Right renal pelvis (tissue), 4 donors: Measurements from ENCODE around the gene CEACAM16. TPM values are rescaled to one million over a fixed set of nuclear protein-coding genes. Genes with fewer than 3 reads are reported as not detected.
"Not testable (repeated sequence)": the region's sequence is repeated elsewhere in the genome, so short reads cannot be mapped to it uniquely, and the experiment has no call there.

Experiments
- DNase-seq, 4 donors: peaks; one replicate each; pipeline ENCODE4 v3.0.0-alpha.2; 2013; ENCODE audit warnings: low read depth in 4 of 4, low spot score in 3 of 4, missing footprints in 1 of 4
- polyA plus RNA-seq, 4 donors: library from polyadenylated mRNA; unstranded; fragments of 120-200 nt; gene quantifications; one replicate each; pipeline ENCODE4 v1.2.1, GENCODE V29; 2013; ENCODE audit not compliant: insufficient read length in 4 of 4

The CEACAM16 gene, protein sequence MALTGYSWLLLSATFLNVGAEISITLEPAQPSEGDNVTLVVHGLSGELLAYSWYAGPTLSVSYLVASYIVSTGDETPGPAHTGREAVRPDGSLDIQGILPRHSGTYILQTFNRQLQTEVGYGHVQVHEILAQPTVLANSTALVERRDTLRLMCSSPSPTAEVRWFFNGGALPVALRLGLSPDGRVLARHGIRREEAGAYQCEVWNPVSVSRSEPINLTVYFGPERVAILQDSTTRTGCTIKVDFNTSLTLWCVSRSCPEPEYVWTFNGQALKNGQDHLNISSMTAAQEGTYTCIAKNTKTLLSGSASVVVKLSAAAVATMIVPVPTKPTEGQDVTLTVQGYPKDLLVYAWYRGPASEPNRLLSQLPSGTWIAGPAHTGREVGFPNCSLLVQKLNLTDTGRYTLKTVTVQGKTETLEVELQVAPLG
- not detected for polyA plus RNA-seq

DNA sequence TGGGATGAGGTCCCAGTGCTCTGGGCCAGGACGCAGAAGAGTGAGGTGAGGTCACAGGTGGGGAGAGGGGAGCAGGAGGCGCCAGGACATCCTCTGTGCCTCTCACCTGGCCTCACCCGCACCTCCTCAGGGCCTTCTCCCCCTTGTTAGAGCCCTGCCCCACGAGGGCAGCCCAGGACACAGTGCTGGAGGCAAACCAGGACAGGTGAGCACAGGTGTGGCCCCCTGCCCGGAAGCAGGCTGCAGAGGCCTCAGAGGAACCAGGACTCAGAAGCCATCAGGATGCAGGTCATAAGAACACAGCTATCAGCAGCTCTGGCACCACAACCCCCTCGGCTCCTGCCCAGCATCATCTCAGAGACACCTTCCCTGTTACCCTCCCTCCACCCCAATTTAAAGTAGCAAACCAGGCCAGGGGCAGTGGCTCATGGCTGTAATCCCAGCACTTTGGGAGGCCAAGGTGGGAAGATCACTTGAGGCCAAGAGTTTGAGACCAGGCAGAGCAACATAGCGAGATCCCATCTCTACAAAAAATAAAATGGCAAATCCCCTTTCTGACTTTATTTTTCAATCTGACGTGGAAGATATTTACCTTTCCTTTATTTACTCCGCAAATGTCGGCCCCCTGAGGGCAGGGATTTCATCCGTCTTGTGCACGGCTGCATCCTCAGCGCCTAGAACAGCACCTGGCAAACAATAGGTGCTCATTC, at the start of gene CEACAM16:
TSS of gene CEACAM16 (plus strand) at position 660 of the 710 bp plus-strand sequence. CDS start 2,306 bp downstream, outside the sequence.
- no peak for DNase-seq

DNA sequence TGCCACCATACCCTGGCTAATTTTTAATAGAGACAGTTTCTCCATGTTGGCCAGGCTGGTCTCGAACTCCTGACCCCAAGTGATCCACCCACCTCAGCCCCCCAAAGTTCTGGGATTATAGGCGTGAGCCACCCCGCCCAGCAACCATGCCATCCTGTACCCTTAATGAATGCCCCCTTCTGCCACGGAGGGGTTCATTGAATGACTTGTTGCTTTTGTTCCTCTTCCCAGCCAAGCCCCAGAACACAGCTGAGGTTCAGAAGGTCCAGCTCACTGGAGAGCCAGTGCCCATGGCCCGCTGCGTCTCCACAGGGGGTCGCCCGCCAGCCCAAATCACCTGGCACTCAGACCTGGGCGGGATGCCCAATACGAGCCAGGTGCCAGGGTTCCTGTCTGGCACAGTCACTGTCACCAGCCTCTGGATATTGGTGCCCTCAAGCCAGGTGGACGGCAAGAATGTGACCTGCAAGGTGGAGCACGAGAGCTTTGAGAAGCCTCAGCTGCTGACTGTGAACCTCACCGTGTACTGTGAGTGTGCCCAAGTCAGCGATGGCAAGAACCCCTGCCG, 49.3 kb upstream of the CEACAM16 start:
- DNase-seq: no peak

DNA sequence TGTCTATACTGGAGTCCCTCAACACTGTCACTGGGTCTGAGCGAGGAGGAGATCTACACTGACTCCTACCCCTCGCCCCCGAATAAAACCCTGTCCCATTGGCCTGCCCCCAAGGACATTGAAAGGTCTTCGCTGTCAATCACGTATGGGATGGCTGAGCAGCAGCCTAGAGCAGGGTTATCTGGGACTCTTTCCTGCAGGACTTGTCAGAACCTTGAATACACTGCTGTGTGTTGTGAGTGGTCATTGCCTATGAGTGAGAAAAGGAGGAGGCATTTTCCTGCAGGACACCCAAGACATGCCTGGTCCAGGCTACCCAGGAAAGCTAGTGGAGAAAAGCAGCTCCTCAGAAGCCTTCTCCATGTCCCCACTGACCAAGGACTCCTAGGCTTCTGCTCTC, 45.6 kb upstream of the CEACAM16 start:
- no peak for DNase-seq

DNA sequence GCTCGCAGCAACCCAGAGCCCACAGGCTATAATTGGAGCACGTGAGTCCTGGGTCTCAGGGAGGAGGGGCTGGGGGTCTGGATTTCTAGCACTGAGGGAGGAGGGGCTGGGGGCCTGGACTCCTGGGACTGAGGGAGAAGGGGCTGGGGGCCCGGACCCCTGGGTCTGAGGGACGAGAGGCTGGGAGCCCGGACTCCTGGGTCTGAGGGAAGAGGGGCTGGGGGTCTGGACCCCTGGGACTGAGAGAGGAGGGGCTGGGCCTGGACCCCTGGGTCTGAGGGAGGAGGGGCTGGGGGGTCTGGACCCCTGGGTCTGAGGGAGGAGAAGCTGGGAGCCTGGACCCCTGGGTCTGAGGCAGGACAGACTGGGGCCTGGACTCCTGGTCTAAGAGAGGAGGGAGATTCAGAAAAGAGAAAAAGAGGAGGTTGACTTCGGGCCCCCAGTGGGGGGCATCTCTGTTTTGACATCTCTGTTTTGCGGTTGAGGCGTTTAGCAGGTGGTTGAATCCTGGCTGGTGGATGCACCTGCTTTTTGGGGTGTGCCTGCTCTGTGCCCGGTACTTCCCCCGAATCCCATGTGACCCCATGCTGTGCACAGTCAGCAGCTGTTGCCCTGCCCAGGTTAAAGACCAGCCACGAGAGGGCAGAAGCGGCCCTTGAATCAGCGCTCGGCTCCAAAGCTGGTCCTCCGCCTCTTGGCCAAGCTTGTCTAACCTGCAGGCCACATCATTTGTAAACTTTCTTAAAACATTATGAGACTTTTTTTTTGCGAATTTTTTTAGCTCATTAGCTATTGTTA, 44.8 kb upstream of the CEACAM16 start:
- DNase-seq: no peak

DNA sequence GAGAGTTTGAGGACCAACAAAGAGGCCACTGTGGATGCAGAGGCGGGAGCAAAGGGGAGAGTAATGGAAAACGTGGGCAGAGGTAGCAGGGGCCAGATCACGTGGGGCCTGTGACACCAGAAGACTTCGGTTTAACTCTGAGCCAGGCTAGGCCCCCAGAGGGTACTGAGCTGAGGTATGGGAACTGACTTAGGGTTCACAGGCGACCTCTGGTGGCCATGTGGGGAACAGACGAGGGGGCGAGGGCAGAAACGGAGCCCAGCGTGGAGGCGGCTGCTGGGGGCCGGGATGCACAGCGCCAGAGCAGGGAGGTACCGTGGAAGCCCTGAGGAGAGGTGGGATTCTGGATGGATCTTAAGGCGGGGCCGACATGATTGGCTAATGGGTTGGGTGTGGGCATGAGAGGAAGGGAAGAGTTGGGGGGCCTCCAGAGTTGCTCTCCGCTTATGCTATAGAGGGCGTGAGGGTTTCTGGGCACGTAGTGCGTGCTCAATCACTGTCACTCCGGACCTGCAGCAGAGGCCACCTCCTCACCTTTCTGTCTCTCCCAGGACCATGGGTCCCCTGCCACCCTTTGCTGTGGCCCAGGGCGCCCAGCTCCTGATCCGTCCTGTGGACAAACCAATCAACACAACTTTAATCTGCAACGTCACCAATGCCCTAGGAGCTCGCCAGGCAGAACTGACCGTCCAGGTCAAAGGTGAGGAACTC, 41.6 kb upstream of the CEACAM16 start:
- DNase-seq: peak in 1 of 4 donors; percentile 59

DNA sequence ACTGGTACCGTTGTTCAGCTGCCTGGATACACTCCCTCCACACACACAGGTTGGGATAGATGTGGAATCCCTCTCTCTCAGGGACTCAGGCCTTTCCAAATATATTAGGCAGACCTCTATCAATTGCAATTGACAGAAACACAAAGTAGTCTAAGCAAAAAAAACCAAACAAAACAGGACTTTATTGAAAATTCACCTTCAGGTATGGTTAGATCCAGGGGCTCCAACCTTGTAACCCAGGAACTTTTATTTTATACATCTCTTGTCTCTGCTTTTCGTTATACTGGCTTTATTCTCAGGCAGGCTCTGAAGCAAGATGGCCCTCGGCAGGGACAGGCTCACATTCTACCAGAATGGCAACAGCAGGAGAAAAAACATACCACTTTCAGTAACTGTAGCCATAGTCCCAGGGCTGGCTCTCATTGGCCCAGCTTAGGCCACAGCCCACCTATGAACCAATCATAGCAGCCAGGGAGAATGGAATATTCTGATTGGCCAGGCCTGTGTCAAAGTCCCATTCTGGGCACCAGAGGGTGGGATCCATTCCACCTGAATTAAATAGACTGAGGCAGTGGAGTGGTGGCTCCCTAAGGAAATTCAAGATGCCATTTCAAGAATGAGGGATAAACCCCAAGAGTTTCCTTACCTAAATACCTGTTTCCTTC, 40.8 kb upstream of the CEACAM16 start:
- DNase-seq: no peak

DNA sequence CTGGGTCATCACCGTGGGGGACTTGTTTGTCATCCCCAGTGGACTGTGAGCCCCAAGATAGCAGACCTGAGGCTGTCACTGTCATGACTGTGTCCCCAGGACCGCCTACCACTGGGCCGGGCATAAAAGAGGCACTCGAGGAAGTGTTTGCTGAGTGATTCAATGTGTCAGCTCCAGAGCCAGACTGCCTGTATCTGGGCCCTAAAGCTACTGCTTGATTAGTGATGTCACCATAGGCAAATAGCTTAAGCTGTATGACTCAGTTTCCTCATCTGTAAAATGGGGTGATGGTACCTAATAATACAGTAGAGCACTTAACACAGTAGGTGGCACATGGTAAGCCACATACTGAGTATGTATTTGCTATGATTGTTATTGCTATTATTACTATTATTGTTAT, 38.9 kb upstream of the CEACAM16 start:
- DNase-seq: no peak

DNA sequence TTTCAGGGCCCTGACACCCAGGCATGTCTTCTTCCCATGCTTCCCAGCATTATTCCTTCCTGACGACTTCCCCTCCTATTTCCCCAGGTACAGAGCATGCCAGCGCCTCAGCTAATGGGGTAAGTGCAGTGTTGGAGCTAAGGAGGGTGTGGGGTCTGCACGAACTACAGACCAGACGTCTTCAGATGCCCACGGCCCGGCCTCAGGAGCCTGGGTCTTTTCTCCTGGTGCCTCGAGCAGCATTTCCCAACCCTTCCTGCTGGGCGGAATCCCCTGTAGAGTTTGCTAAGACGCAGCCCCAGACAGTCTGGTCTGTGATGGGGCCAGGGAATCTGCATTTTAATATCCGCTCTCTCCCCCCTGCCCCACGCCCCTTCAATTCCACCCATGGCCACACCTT, 37.7 kb upstream of the CEACAM16 start:
- no peak for DNase-seq

DNA sequence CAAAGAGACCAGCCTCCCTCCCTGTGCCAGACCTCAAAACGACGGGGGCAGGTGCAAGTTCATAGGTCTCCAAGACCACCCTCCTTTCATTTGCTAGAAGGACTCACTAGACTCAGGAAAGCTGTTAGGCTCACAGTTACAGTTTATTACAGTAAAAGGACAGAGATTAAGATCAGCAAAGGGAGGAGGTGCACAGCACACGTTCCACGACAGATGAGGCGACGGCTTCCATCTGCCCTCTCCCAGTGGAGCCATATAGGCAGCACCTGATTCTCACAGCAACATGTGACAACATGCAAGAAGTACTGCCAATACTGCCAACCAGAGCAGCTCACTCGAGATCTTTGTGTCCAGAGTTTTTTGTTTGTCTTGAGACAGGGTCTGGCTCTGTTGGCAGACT, 37.0 kb upstream of the CEACAM16 start:
- no peak for DNase-seq

DNA sequence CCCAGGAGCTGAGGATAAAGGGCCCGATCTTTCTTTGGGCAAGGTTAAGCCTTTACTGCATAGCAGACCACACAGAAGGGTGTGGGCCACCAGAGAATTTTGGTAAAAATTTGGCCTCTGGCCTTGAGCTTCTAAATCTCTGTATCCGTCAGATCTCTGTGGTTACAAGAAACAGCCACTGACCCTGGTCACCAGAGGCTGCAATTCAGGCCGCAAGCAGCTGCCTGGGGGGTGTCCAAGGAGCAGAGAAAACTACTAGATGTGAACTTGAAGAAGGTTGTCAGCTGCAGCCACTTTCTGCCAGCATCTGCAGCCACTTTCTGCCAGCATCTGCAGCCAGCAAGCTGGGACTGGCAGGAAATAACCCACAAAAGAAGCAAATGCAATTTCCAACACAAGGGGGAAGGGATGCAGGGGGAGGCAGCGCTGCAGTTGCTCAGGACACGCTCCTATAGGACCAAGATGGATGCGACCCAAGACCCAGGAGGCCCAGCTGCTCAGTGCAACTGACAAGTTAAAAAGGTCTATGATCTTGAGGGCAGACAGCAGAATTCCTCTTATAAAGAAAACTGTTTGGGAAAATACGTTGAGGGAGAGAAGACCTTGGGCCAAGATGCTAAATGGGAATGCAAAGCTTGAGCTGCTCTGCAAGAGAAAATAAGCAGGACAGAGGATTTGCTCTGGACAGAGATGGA, 36.1 kb upstream of the CEACAM16 start:
- no peak for DNase-seq

DNA sequence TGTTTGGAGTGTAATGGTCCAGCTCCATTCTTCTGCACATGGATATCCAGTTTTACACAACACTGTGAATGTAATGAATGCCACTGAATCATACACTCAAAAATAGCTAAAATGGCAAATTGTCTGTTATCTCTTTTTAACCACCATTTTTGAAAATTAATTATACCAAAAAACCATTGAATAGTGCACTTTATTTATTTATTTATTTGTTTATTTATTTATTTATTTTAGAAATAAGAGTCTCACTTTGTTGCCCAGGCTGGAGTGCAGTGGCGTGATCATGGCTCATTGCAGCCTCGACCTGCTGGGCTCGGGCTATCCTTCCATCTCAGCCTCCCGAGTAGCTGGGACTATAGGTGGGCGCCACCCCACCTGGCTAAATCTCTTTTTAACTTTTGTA, 35.0 kb upstream of the CEACAM16 start:
- DNase-seq: no peak

DNA sequence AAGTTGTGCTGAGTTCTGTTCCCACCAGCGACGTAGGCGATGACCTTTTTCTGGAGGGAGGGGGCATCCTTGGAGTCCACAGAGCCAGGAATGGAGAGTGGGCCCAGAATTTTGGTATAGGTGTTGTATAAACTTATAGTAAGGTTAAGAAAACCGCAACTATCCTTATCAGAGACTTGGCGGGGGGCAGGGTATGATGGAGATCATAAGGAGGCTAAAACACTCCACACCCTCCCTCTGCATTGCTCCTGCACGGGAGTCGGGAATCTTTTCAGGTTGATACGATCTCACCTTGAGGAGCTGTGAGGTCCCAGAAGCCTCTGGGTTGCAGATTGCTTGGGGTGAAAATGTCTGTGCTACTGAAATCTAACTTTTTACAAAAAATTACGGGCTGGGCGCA, 34.0 kb upstream of the CEACAM16 start:
- no peak for DNase-seq

DNA sequence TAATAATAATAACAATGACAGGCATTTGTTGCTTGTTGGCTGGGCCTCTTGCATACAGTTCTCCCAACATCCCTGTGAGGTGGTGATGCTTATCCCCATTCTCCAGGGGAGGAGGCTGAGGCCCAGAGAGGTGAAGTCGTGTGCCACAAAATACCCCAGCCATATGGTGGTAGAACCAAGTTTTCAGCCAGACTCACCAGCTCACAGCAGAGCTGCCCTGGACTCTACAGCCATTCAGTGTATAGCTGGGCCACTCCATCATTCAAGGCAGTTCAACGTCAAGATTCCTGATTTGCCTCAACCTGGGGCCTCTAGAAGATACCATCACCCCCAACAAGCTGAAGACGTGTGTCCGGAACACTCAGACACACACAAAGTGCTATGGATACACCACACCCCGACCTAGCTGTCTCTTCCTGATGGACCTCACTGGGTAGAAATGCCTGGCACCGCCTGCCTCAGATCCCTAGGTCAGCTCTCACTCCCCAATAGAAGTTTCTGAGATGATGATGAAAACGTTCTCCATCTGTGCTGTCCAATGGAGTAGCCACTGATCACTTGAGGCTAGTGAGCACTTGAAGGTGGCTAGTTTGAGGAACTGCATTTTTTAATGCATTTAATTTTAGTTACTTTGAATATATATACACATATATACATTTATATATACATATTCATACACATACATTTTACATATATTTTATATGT, 31.9 kb upstream of the CEACAM16 start:
- no peak for DNase-seq

DNA sequence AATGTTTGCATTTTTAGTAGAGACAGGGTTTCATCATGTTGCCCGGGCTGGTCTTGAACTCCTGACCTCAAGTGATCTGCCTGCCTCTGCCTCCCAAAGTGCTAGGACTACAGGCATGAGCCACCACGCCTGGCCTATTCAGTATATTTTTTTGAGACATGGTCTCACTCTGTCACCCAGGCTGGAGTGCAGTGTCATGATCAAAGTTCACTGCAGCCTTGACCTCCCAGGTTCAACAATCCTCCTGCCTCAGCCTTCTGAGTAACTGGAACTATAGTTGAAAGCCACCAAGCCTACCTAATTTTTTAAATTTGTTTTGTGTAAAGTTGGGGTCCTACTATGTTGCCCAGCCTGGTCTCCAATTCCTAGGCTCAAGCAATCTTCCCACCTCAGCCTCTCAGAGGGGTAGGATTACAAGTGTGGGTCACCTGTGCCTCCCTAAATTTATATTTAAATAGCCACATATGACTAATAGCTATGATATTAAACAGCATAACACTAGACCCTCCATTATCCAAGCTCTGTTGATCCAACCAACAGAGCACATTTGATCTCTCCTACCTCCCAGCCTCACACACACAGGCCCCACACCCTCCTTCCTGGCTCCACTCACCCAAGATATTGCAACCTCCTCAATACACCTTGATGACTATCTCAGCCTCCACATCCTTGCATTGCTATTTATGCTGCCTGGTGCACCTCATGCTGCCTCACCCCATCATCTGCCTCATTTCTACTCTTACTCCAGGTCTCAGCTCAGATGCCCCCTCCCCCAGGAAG, 29.8 kb upstream of the CEACAM16 start:
- DNase-seq: no peak

DNA sequence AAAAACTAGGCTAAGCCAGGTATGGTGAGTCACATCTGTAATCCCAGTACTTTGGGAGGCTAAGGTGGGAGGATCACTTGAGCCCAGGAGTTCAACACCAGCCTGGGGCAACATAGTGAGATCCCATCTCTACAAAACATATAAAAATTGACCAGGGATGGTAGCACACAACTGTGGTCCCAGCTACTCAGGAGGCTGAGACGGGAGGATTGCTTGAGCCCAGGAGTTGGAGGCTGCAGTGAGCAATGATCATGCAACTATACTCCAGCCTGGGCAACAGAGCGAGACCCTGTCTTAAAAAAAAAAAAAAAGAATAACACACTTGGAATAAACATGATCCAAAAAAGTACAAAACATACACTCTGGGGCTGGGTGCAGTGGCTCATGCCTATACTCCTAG, 28.9 kb upstream of the CEACAM16 start:
- not testable (repeated sequence) for DNase-seq

DNA sequence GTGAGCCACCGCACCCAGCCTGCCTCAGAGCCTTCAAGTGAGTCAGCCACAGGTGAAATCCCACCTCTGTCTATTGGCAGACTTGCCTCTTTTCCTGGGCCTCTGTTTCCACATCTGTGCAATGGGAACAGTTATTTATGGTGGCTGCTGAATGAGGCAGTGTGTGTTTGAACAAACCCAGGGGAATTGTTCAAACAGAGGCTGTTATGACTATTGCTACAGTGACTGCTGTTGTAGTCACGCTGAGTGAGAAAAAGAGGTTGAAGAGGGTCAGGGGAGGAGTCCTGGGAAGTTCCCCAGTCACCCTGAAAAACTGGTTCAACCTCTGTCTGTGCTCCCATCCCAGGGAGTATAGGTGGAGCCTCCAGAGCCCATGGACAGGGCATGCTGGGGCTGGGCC, 27.6 kb upstream of the CEACAM16 start, which contains the start of gene CEACAM19:
TSS of gene CEACAM19 (plus strand) at position 83 of the 400 bp plus-strand sequence. CDS start 450 bp downstream, outside the sequence.
- no peak for DNase-seq

DNA sequence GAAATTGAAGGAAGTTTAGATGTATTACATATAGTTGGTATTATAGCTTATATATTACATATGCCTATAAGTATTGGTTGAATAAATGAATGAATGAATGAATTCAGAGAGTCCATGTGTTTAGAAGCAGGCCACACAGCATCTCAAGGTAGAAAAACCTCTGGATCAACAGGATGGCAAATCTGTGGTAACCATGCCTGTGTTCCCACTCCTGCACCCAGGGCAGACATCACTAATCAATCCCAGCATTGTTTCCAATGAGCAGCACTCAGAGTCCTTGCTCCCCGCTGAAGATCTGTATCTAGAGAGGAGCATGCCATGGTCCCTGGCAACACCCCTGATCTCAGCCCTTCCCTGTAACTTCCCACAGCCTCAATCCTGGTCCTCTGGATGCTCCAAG, 26.7 kb upstream of the CEACAM16 start:
- no peak for DNase-seq

DNA sequence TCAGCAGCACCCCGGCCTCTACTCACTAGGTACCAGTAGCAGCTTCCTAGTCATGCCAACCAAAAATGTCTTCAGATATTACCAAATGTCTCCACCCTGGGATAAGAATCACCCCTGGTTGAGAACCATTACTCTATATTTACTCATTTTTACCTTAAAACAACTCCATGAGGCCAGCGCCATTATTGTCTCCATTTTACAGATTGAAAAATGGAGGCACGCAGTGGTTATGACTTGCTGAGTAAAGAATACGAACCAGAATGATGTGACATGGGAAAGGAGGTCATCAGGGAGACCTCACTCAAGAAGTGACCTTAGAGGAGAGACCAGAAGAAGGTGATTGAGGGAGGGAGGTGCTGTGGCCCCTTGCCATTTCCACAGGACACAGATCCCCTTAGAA, 25.4 kb upstream of the CEACAM16 start:
- DNase-seq: no peak
